ENCODE results near the gene SIRPA.

DNA sequence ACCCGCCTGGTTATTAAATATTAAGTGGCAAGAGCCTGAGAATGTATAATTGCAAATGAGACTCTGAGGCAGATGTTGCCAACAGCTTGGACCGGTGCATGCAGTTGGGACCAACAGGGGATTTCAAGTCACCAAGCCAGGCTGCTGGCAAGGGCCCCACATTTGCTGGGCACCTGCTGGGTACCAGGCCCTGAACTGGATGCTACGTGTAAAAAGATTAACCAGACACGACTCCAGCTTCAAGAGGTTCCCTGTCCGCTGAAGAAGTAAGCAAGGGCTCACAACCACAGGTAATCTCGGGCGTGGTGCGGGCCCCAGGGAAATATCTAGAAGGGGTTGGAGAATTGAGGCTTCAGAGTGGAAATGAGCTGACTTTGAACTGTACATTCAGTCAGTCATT is 13.2 kb upstream of the SIRPA start:
- TF ChIP-seq, protein P1, sequence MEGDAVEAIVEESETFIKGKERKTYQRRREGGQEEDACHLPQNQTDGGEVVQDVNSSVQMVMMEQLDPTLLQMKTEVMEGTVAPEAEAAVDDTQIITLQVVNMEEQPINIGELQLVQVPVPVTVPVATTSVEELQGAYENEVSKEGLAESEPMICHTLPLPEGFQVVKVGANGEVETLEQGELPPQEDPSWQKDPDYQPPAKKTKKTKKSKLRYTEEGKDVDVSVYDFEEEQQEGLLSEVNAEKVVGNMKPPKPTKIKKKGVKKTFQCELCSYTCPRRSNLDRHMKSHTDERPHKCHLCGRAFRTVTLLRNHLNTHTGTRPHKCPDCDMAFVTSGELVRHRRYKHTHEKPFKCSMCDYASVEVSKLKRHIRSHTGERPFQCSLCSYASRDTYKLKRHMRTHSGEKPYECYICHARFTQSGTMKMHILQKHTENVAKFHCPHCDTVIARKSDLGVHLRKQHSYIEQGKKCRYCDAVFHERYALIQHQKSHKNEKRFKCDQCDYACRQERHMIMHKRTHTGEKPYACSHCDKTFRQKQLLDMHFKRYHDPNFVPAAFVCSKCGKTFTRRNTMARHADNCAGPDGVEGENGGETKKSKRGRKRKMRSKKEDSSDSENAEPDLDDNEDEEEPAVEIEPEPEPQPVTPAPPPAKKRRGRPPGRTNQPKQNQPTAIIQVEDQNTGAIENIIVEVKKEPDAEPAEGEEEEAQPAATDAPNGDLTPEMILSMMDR (IDR thresholded peaks at IDR 0.05), result no peak
- TF ChIP-seq ZFX (IDR thresholded peaks at IDR 0.05; ENCODE audit: borderline replicate concordance), result no peak

All from 22Rv1 (cell line).